Measurements from ENCODE around the gene CBFA2T3. TPM values are rescaled to one million over a fixed set of nuclear protein-coding genes. Genes with fewer than 3 reads are reported as not detected.

Gene CBFA2T3
- total and polyA plus RNA-seq, 2 of the 13 experiments (the other 11 are each of a cell fraction or from before 2014, with no cell fraction given) = 0.05 TPM; not detected in 1

DNA sequence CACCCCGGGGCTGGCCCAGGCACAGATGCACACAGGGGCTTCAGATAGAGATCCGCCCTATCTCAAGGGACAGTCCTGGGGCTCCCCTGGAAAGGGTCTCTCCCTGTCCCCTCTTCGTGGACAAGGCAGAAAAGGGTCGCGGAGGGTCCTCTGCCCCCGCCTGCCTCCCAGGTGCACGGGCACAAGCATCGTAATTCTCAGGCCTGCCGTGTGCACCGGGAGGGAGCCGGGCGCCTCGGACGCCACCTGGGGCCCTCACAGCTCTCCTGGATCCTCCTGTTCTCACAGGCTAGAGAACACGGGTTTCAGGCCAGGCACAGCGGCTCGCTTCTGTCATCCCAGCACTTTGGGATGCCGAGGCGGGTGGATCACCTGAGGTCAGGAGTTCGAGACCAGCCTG, 98.7 kb downstream of the CBFA2T3 start (continued):
- no peak for TF ChIP-seq PITX1 (CRISPR knock-in tag; IDR thresholded peaks at IDR 0.05)
- no peak for TF ChIP-seq HOXD1 (CRISPR knock-in tag; IDR thresholded peaks at IDR 0.05)
- TF ChIP-seq ZNF598 (CRISPR knock-in tag; IDR thresholded peaks at IDR 0.05; ENCODE audit: borderline replicate concordance) = no peak
- TF ChIP-seq, protein P1, sequence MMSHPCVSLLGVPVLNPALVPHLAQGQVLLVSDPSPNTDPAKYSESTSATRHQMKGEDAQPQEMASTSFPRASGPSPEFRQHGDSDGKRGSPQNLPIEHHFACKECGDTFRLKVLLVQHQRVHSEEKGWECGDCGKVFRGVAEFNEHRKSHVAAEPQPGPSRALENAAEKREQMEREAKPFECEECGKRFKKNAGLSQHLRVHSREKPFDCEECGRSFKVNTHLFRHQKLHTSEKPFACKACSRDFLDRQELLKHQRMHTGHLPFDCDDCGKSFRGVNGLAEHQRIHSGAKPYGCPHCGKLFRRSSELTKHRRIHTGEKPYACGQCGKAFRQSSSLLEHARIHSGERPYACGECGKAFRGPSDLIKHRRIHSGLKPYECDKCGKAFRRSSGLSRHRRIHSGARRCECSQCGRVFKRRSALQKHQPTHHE (CRISPR knock-in tag; IDR thresholded peaks at IDR 0.05; ENCODE audit: borderline replicate concordance) = no peak
- TF ChIP-seq ISX (CRISPR knock-in tag; conservative IDR thresholded peaks at IDR 0.05) = no peak
- no peak for TF ChIP-seq SNRNP70 (IDR thresholded peaks at IDR 0.05; ENCODE audit: low read depth, low read length)
- TF ChIP-seq NPAS2 (CRISPR knock-in tag; IDR thresholded peaks at IDR 0.05; ENCODE audit: borderline replicate concordance) = no peak
- TF ChIP-seq, protein P2, sequence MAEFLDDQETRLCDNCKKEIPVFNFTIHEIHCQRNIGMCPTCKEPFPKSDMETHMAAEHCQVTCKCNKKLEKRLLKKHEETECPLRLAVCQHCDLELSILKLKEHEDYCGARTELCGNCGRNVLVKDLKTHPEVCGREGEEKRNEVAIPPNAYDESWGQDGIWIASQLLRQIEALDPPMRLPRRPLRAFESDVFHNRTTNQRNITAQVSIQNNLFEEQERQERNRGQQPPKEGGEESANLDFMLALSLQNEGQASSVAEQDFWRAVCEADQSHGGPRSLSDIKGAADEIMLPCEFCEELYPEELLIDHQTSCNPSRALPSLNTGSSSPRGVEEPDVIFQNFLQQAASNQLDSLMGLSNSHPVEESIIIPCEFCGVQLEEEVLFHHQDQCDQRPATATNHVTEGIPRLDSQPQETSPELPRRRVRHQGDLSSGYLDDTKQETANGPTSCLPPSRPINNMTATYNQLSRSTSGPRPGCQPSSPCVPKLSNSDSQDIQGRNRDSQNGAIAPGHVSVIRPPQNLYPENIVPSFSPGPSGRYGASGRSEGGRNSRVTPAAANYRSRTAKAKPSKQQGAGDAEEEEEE (CRISPR knock-in tag; IDR thresholded peaks at IDR 0.05; ENCODE audit: borderline replicate concordance) = no peak
- TF ChIP-seq ZNF282 (IDR thresholded peaks at IDR 0.05; ENCODE audit: partially characterized antibody) = no peak

DNA sequence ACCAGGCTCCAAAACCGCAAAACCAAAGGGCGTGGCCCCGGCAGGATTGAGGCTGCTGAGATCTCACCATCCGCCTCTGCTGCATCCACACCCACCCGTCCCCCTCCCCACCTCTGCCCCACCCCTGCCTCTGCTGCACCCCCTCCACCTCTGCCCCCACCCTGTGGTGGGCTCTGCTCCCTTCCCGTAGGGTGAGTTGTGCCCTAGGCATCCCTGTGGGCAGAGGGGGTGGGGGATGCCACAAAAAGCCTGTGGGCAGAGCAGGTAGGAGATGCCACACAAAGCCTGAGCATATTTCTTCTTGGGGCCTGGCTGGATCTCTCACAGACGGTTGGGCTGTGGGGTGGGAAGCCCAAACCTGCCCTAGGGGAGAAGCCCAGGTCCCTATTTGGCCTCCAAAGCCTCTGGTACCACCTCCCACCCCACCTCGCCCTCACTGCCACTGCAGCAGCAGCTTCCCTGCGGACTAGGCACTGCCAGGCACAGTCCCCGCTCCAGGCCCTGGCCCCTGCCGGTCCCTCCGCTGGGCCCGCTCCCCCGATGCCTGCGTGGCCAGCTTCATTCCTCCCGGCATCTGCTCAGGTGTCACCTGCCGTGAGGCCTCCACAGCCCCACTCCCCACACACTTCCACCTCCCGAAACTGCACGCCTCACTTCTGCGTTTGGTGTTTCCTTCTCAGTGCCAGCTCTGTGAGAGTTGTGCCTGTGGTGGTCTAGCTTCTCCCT, 99.3 kb downstream of the CBFA2T3 start:
- DNase-seq (ENCODE audit: low spot score) (no peak), ATAC-seq (no peak), FAIRE-seq (no peak)
- H3K36me3 ChIP-seq (replicated peaks in 1 of 2; ENCODE audit: control insufficient read depth in 1 of 2, insufficient read depth in 2 of 2, low read length in 2 of 2) = no peaks in the 10 kb centered on the region
- no peaks in the 10 kb centered on the region for H3K9me3 ChIP-seq (ENCODE audit: low read length)
- no peak overlapping the region for H2AFZ ChIP-seq (ENCODE audit: low read length)
- H3K4me1 ChIP-seq (ENCODE audit: insufficient read depth, low read length) = peaks cover 24% of the 10 kb centered on the region
- intact Hi-C loops (cut with micrococcal nuclease; ENCODE audit: unreplicated experiment) = no loop called here
- no peak overlapping the region for H3K4me3 ChIP-seq (replicated peaks in 1 of 3; ENCODE audit: insufficient read depth in 1 of 3, low read depth in 2 of 3, low read length in 3 of 3)
- H3K79me2 ChIP-seq (ENCODE audit: insufficient read depth, low read length) = no peaks in the 10 kb centered on the region
- 24% methylated on average over 20 of the region's 20 CpGs for WGBS (ENCODE audit: low lambda C conversion rate)
- no TSS peak for BruUV-seq (replicated peaks)
- CTCF ChIA-PET (ENCODE audit: low intra/inter-chr PET ratio, low total read pairs) = no interaction called here
- no peak overlapping the region for H3K9ac ChIP-seq (ENCODE audit: insufficient read depth, low read depth, low read length)
- in situ Hi-C loops (cut with HindIII; ENCODE audit: extremely low pct_ligation_motif_present, low pct_unique_long_range_greater_than_20kb) = no loop called here
- H3K4me2 ChIP-seq (ENCODE audit: low read depth, low read length) = no peak overlapping the region
- peaks cover 8% of the 10 kb centered on the region; the same call in 1 of the 2 replicates for H4K20me1 ChIP-seq (ENCODE audit: insufficient read depth, low read length)
- no peak overlapping the region for H3K27ac ChIP-seq (ENCODE audit: extremely low read length, insufficient read depth, low read length)
- H3K27me3 ChIP-seq (ENCODE audit: control insufficient read depth in 1 of 2, insufficient read depth in 2 of 2, low read length in 2 of 2) = peaks cover 47 to 96% of the 10 kb centered on the region in 2 experiments
- POLR2A ChIA-PET = no interaction called here
- no peak for TF ChIP-seq RORA (CRISPR knock-in tag; IDR thresholded peaks at IDR 0.05)
- TF ChIP-seq ZNF629 (CRISPR knock-in tag; conservative IDR thresholded peaks at IDR 0.05) = no peak
- TF ChIP-seq, protein P3, sequence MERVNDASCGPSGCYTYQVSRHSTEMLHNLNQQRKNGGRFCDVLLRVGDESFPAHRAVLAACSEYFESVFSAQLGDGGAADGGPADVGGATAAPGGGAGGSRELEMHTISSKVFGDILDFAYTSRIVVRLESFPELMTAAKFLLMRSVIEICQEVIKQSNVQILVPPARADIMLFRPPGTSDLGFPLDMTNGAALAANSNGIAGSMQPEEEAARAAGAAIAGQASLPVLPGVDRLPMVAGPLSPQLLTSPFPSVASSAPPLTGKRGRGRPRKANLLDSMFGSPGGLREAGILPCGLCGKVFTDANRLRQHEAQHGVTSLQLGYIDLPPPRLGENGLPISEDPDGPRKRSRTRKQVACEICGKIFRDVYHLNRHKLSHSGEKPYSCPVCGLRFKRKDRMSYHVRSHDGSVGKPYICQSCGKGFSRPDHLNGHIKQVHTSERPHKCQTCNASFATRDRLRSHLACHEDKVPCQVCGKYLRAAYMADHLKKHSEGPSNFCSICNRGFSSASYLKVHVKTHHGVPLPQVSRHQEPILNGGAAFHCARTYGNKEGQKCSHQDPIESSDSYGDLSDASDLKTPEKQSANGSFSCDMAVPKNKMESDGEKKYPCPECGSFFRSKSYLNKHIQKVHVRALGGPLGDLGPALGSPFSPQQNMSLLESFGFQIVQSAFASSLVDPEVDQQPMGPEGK (CRISPR knock-in tag; IDR thresholded peaks at IDR 0.05) = no peak
- no peak for TF ChIP-seq SP1 (IDR thresholded peaks at IDR 0.05)
- no peak for TF ChIP-seq SP1 (CRISPR knock-in tag; IDR thresholded peaks at IDR 0.05)
- no peak for TF ChIP-seq KDM2A (CRISPR knock-in tag; IDR thresholded peaks at IDR 0.05; ENCODE audit: borderline replicate concordance, low read depth)
- TF ChIP-seq SMAD3 (CRISPR knock-in tag; IDR thresholded peaks at IDR 0.05) = no peak
- no peak for TF ChIP-seq RXRB (CRISPR knock-in tag; IDR thresholded peaks at IDR 0.05; ENCODE audit: borderline replicate concordance)
- TF ChIP-seq, protein P4, sequence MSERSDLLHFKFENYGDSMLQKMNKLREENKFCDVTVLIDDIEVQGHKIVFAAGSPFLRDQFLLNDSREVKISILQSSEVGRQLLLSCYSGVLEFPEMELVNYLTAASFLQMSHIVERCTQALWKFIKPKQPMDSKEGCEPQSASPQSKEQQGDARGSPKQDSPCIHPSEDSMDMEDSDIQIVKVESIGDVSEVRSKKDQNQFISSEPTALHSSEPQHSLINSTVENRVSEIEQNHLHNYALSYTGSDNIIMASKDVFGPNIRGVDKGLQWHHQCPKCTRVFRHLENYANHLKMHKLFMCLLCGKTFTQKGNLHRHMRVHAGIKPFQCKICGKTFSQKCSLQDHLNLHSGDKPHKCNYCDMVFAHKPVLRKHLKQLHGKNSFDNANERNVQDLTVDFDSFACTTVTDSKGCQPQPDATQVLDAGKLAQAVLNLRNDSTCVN (CRISPR knock-in tag; IDR thresholded peaks at IDR 0.05; ENCODE audit: borderline replicate concordance) = no peak

Data from HepG2 (cell line).